ENCODE measurements around the gene IGSF9B. TPM values are rescaled to one million over a fixed set of nuclear protein-coding genes. Genes with fewer than 3 reads are reported as not detected.

IGSF9B gene
- total and polyA plus RNA-seq, 4 donors: 0.72 to 19.5 (median 4.0) TPM

DNA sequence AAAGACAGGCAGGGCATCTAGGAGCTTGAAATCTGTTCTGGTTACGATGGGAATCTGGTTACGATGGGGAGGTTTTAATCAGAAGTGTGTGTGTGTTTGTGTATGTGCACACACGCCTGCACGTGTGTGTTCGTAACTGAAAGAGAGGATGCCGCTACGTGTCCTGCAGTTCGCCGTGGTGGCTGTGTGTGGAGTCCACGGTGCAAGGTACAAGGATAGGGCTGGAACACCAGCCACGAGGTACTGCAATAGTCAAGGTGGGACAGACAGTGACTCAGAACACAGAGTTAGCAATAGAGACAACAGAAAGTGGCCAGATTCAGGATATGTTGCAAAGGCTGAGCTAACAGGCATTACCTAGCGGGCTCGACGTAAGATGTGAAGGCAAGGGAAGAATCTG is 46.7 kb downstream of the IGSF9B start:
- peaks cover 0 to 3% (median 0%) of the 10 kb centered on the region in 3 donors for H3K27me3 ChIP-seq (ENCODE audit: control insufficient read depth in 3 of 3, insufficient read depth in 3 of 3, low read length in 2 of 3)
- H3K9ac ChIP-seq (ENCODE audit: insufficient read depth in 1 of 2, low read length in 2 of 2): no peak overlapping the region
- peaks cover 0 to 5% (median under 1%) of the 10 kb centered on the region in 4 donors for H3K36me3 ChIP-seq (ENCODE audit: control insufficient read depth in 4 of 4, insufficient read depth in 4 of 4, low read length in 4 of 4)
- TF ChIP-seq, protein P1, sequence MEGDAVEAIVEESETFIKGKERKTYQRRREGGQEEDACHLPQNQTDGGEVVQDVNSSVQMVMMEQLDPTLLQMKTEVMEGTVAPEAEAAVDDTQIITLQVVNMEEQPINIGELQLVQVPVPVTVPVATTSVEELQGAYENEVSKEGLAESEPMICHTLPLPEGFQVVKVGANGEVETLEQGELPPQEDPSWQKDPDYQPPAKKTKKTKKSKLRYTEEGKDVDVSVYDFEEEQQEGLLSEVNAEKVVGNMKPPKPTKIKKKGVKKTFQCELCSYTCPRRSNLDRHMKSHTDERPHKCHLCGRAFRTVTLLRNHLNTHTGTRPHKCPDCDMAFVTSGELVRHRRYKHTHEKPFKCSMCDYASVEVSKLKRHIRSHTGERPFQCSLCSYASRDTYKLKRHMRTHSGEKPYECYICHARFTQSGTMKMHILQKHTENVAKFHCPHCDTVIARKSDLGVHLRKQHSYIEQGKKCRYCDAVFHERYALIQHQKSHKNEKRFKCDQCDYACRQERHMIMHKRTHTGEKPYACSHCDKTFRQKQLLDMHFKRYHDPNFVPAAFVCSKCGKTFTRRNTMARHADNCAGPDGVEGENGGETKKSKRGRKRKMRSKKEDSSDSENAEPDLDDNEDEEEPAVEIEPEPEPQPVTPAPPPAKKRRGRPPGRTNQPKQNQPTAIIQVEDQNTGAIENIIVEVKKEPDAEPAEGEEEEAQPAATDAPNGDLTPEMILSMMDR (IDR thresholded peaks at IDR 0.05; ENCODE audit: control extremely low read depth, extremely low read depth): no peak
- no peak overlapping the region for H3K27ac ChIP-seq (ENCODE audit: low read depth in 1 of 2, low read length in 1 of 2)
- no peak for DNase-seq
- no peaks in the 10 kb centered on the region for H3K4me1 ChIP-seq (ENCODE audit: control insufficient read depth in 5 of 5, insufficient read depth in 5 of 5, low read length in 5 of 5)
- 93% methylated on average over 14 of the region's 14 CpGs for WGBS, 2 donors
- H3K9me3 ChIP-seq (ENCODE audit: control insufficient read depth in 4 of 4, insufficient read depth in 3 of 4, low read length in 3 of 4): no peaks in the 10 kb centered on the region
- H3K4me3 ChIP-seq: no peak overlapping the region
- ATAC-seq (ENCODE audit: insufficient read depth, low FRiP score): no peak

DNA sequence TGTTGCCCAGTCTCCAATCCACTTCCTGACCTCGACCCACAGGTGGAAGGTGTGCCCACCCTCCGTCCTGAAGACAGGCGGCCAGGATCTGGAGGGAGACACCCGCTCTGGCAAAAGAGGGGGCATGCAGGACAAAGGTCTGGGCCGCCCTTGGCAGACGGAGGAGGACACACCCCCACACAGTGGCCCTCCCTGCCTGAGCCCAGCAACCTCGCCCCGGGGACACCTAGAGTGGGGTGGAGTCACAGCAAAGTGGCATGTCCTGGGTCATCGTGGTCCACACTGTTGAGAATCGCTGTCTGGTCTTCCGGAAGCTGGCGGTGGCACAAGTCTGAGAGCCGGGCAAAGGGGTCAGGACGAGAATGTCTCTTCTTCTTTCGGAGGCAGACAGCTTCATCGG is 47.9 kb downstream of the IGSF9B start:
- 90 to 92% methylated on average over 16 of the region's 16 CpGs for WGBS, 2 donors
- ATAC-seq (ENCODE audit: insufficient read depth, low FRiP score) (no peak), DNase-seq (no peak)
- Histone ChIP-seq H3K27ac (ENCODE audit: low read depth in 1 of 2, low read length in 1 of 2) (no peak overlapping the region), H3K9me3 (ENCODE audit: control insufficient read depth in 4 of 4, insufficient read depth in 3 of 4, low read length in 3 of 4) (no peaks in the 10 kb centered on the region), H3K27me3 (ENCODE audit: control insufficient read depth in 3 of 3, insufficient read depth in 3 of 3, low read length in 2 of 3) (no peaks in the 10 kb centered on the region), H3K9ac (ENCODE audit: insufficient read depth in 1 of 2, low read length in 2 of 2) (no peak overlapping the region), H3K4me3 (no peak overlapping the region), H3K4me1 (ENCODE audit: control insufficient read depth in 5 of 5, insufficient read depth in 5 of 5, low read length in 5 of 5) (no peaks in the 10 kb centered on the region), H3K36me3 (ENCODE audit: control insufficient read depth in 4 of 4, insufficient read depth in 4 of 4, low read length in 4 of 4) (peaks cover 0 to 5% (median under 1%) of the 10 kb centered on the region in 4 donors)
- TF ChIP-seq, protein P1 (IDR thresholded peaks at IDR 0.05; ENCODE audit: control extremely low read depth, extremely low read depth): no peak

DNA sequence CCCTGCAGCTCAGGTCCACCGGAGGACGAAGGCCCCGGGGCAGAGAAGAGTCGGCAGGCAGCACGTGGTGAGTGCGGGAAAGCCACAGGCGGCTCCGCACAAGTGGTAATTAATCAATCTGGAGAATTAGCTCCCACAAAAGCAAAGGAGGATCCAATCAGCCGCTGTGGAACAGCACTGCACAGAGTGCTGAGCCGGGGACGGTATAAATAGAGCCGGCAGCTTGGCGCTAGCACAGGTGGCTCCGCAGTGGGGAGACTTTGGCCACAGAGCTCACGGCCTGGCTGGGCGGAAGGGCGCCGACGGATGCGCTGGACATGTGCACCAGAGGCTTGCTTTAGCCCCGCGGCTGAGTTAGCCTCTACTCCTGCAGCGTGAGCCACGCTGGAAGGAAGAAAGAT is 48.9 kb downstream of the IGSF9B start:
- Histone ChIP-seq H3K4me3 (no peak overlapping the region), H3K4me1 (ENCODE audit: control insufficient read depth in 5 of 5, insufficient read depth in 5 of 5, low read length in 5 of 5) (no peaks in the 10 kb centered on the region), H3K27me3 (ENCODE audit: control insufficient read depth in 3 of 3, insufficient read depth in 3 of 3, low read length in 2 of 3) (no peaks in the 10 kb centered on the region), H3K36me3 (ENCODE audit: control insufficient read depth in 4 of 4, insufficient read depth in 4 of 4, low read length in 4 of 4) (peaks cover 0 to 5% (median under 1%) of the 10 kb centered on the region in 4 donors), H3K9ac (ENCODE audit: insufficient read depth in 1 of 2, low read length in 2 of 2) (no peak overlapping the region), H3K9me3 (ENCODE audit: control insufficient read depth in 4 of 4, insufficient read depth in 3 of 4, low read length in 3 of 4) (no peaks in the 10 kb centered on the region), H3K27ac (ENCODE audit: low read depth in 1 of 2, low read length in 1 of 2) (no peak overlapping the region)
- no peak for DNase-seq
- TF ChIP-seq, protein P1 (IDR thresholded peaks at IDR 0.05; ENCODE audit: control extremely low read depth, extremely low read depth): no peak
- no peak for ATAC-seq (ENCODE audit: insufficient read depth, low FRiP score)
- WGBS, 2 donors: 95 to 96% methylated on average over 24 of the region's 24 CpGs

DNA sequence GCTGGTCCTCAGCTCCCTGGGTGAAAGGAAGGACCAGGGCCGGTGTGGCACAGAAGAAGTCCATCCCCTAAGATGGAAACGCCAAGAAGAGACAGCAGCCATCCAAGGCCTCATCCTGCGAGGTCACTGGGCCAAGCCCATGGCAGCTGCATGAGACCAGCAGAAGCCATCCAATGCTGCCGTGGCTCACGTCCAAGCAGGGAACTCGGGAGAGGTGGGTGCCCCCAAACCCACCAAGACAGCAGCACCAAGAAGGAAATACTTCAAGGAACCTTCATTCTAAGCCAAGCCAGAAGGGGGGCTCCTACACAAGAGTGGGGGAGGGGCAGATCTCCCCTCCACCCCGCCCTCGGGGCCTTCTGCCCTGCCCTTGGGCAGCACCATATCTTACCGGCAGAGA is 49.6 kb downstream of the IGSF9B start:
- DNase-seq (no peak), ATAC-seq (ENCODE audit: insufficient read depth, low FRiP score) (no peak)
- H3K27ac ChIP-seq (ENCODE audit: low read depth in 1 of 2, low read length in 1 of 2): no peak overlapping the region
- WGBS, 2 donors: 95 to 97% methylated on average over 9 of the region's 9 CpGs
- no peak overlapping the region for H3K4me3 ChIP-seq
- no peak overlapping the region for H3K9ac ChIP-seq (ENCODE audit: insufficient read depth in 1 of 2, low read length in 2 of 2)
- H3K27me3 ChIP-seq (ENCODE audit: control insufficient read depth in 3 of 3, insufficient read depth in 3 of 3, low read length in 2 of 3): peaks cover 0 to under 1% (median 0%) of the 10 kb centered on the region in 3 donors
- TF ChIP-seq, protein P1 (IDR thresholded peaks at IDR 0.05; ENCODE audit: control extremely low read depth, extremely low read depth): no peak
- H3K36me3 ChIP-seq (ENCODE audit: control insufficient read depth in 4 of 4, insufficient read depth in 4 of 4, low read length in 4 of 4): peaks cover 0 to 2% (median under 1%) of the 10 kb centered on the region in 4 donors
- no peaks in the 10 kb centered on the region for H3K4me1 ChIP-seq (ENCODE audit: control insufficient read depth in 5 of 5, insufficient read depth in 5 of 5, low read length in 5 of 5)
- no peaks in the 10 kb centered on the region for H3K9me3 ChIP-seq (ENCODE audit: control insufficient read depth in 4 of 4, insufficient read depth in 3 of 4, low read length in 3 of 4)
